ENCODE measurements around the gene LRRC46. TPM values are rescaled to one million over a fixed set of nuclear protein-coding genes. Genes with fewer than 3 reads are reported as not detected.

The LRRC46 gene
- total RNA-seq = 0.27 TPM

DNA sequence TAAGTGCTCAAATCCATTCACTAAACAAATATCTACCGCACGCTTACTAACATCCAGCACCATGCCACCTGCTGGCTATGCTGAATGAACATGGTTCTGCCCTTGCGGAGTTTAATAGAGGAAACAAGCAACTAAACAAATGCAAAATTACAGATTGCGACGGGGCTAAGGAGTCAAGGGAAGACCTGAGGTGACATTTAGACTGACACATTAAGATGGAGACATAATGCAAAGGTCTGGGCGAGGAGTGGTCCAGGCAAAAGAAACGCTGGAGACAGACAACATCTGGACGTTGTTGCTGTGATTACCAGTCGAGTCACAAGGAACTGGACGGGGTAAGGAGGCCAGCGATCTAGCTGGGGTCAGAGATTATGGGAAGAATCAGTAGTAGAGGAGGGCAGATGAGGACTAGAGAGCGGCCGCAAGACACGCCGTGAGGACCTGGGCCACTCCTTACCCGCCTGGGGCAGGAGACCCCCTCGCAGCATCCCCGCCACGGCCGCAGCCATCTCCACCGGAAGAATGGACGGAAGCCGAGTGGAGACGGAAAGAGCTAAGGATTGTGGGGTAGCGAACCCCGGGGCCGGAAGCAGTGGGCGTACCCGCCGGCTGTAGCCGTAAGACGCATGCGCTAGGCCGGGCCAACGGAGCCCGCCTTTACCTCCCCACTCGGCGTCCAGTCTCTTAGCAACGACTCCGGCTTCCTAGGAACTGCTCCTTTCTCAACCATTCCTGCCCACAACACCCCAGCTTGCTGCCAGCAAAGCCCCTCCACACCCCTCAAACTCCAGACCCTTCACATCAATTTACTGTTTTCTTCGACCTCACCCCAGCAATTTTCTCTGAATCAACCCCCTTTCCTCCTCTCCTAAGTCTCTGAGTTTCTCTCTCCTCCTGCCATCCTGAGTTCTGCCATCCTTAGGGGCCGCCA lies at the start of gene LRRC46, which contains the start of gene MRPL10:
Gene LRRC46, plus strand, starts transcription at position 668 of the 931 bp plus-strand sequence. CDS start 320 bp downstream, outside the sequence.
Gene MRPL10, minus strand, starts transcription at position 539 of the 931 bp plus-strand sequence. Its CDS starts 30 bp downstream, at position 509.
- peak; percentile 78 to 91 (median 87) for DNase-seq (ENCODE audit: low read depth in 2 of 3, low spot score in 2 of 3)

- DNase-seq (ENCODE audit: low read depth in 2 of 3, low spot score in 2 of 3) = peak in 2 of 3 donors; percentile 55 to 73
These were observed 45.8 kb upstream of the LRRC46 start for GRCh38 chr17:47785538-47786123.

DNA sequence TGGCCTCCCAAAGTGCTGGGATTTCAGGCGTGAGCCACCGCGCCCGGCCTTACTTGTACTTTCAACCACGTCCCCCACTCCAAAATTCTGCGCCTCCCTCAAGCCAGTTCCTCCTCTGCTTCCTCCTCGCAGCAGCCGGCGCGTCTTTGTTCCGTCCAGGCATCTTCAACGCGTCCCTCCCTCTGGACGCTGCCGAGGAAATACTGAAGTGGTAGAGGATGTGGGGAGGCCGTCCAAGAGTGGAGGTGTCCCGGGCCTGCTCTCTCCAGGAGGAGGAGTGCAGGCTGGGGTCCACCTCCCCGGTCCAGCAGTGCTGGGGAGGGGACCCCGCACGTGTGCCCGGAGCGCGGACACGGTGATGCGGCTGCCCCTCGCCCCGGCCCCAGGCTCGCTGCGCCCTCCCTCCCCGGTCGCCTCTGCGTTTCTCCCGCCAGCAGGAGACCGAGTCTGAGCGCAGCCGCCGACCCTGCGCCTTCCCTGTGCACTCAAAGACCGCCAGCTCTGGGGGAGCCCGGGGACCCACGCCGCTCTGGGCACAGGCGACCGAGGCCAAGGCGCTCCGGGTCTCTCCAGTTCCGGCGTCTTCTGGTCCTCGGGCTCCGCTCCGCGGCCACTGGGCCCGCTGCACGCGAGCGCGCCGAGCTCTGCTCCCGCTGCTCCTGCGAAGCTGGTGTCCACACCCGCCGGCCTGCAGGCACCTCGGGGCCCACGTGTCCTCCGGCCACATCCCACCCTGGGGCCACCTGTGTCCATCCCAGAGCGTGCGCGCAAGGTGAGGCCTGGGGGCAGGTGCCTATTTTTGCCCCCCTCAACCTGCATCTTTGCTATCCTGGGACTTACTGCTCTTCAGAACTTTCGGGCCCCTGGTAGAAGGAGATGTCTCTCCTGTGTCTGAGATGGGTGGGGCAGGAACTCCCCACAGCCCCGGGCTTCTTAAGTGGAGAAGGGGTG lies 41.6 kb upstream of the LRRC46 start:
- peak in 2 of 3 donors; percentile 44 to 49 for DNase-seq (ENCODE audit: low read depth in 2 of 3, low spot score in 2 of 3)

DNA sequence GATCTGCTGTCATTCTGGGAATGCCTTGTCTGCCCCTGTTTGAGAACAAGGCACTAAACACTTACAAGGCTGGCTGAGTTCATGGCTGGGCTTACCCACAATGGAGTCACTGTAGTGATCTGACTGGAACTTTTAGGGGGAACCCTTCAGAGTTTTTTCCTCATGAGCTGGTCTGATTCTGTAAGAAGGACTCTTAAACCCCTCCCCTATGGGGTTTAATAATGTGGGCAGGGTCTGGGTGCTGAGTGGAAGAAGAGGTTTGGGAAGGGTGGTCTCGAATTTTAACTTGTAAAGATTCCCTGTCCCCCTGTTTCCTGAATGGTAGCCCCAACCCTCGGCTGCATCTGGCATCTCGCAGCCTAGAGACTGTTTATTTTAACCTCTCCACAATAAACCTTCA lies 40.4 kb upstream of the LRRC46 start:
- no peak for DNase-seq (ENCODE audit: low read depth in 2 of 3, low spot score in 2 of 3)

GRCh38 chr17:47792457-47792856 lies 39.0 kb upstream of the LRRC46 start:
- DNase-seq (ENCODE audit: low read depth in 2 of 3, low spot score in 2 of 3) = no peak

DNA sequence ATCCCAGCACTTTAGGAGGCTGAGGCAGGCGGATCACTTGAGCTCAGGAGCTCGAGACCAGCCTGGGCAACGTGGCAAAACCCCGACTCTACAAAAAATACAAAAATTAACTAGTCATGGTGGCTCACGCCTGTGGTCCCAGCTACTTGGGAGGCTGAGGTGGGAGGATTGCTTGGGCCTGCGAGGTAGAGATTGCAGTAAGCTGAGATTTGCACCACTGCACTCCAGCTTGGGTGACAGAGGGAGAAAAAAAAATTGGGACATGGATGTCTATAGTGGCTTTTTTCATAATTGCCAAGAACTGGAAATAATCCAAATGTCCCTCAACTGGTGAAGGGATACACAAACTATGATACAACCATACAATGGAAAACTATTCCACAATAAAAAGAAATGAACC lies 38.5 kb upstream of the LRRC46 start:
- no peak for DNase-seq (ENCODE audit: low read depth in 2 of 3, low spot score in 2 of 3)

DNA sequence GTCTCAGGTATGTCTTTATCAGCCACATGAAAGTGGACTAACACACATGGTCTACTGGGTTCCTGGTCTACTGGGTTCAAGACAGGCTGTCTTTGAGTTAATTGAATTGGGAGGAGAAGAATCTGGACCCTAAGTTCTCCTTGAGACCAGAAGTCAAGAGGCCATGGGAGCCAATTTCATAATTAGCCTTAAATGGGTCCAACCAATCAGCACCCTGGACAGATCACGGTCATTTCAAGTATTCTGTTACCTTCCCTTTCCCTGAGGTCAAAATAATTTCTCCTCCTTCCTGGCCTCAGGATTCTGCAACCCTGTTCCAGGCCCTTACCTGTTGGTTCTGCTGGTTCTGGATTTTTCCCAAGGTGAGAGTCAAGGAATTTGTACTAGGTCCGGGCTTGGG lies 33.7 kb upstream of the LRRC46 start:
- peak in 1 of 3 donors; percentile 24 for DNase-seq (ENCODE audit: low read depth in 2 of 3, low spot score in 2 of 3)

- no peak for DNase-seq (ENCODE audit: low read depth in 2 of 3, low spot score in 2 of 3)
These were observed 30.8 kb upstream of the LRRC46 start for GRCh38 chr17:47800686-47801085.

DNA sequence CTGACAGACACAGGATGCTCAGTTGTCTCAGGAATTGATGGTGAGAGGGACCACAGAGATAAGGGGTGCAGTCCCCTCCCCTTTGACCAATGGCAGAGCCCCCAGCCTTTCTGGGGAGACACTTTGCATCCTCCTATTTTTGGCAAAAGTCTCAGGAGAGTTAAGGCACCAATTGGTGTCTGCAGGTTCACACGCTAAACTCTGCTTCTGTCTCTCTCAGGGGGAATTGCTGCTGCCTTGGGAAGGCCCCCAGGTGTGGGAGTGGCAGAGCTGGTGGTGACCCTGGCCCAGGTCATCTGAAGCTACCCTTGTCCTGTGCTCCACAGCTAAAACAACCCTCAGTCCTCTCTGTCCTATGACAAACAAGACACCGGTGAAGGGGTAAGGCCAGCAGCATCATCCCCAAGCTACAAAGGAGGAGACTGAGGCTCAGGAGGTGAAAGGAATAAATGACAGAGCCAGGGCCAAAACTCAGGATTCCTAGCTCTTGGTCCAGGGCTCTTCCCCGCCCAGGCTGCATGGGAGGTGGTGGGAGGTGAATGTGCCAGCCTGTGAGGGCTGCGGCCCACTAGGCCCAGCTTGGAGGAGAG lies 30.2 kb upstream of the LRRC46 start:
- no peak for DNase-seq (ENCODE audit: low read depth in 2 of 3, low spot score in 2 of 3)

GRCh38 chr17:47801906-47802305 lies 29.6 kb upstream of the LRRC46 start:
- DNase-seq (ENCODE audit: low read depth in 2 of 3, low spot score in 2 of 3) = no peak

DNA sequence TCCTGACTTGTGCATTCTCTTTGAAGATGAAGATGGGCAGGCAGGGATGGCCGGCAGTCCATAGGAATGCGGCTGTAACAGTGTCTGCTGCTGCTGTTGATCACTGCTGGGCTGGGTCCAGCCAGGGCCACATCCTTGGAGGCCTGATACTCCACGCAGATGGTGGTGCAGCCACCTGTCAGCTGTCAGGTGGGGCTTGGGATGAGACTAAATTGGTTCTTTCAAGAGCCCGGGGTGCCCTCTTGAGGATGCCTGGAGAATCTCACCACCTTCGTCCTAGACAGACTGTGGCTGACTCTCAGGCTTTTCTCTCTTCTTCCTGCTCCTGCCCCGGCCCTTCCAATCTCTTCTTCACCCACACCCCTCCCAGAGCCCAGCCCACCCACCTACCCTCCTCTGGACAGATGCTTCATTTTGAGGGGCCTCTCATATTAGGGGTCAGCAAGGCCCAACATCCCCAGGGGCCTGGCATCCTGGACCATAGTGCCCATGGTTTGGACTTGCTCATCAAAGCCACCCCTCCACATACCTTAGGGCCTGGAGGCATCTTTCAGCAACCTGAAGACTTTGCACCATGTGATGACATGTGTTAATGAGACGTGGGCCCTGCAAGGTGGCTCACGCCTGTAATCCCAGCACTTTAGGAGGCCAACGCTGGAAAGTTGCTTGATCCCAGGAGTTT lies 29.0 kb upstream of the LRRC46 start:
- DNase-seq (ENCODE audit: low read depth in 2 of 3, low spot score in 2 of 3) = peak in 2 of 3 donors; percentile 33 to 58

- no peak for DNase-seq (ENCODE audit: low read depth in 2 of 3, low spot score in 2 of 3)
These were observed 28.3 kb upstream of the LRRC46 start for GRCh38 chr17:47803201-47803600.

DNA sequence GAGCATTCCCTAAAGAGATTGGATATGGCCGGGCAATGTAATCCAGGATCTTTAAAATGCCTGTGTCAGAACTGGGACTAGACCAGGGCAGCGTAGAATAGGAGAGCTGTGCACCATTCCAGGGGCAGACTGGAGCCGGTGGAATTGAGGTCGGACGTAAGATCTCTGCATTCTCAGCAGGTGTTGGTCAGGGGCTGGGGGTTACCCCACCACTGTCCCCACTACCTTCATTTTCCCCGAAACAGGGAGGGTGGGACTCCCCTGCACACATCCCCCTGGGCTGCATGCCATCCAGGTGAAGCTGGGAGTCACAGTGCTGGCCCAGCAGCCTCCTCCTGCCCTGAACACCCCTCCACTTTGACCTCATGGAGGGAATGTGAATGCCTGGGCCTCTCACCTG lies 27.7 kb upstream of the LRRC46 start:
- DNase-seq (ENCODE audit: low read depth in 2 of 3, low spot score in 2 of 3) = no peak

DNA sequence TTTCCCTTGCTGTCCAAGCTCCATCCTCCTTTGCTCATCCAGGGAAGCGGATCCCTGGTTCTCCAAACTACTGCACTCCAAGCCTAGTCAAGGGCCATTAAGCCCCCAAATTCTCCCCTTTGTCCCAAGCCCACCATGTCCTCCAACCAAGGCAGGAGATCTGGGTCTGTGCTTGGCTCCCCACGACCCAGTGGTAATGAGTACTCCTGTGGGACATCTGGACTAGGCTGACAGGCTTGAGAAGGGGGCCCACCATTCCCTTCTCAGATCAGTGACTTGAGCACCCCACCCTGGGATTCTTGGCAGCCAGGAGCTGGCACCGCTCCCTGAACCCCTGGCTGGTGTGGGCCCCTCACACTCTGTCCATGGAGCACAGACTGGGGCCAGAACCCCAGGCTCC lies 27.0 kb upstream of the LRRC46 start:
- no peak for DNase-seq (ENCODE audit: low read depth in 2 of 3, low spot score in 2 of 3)

DNA sequence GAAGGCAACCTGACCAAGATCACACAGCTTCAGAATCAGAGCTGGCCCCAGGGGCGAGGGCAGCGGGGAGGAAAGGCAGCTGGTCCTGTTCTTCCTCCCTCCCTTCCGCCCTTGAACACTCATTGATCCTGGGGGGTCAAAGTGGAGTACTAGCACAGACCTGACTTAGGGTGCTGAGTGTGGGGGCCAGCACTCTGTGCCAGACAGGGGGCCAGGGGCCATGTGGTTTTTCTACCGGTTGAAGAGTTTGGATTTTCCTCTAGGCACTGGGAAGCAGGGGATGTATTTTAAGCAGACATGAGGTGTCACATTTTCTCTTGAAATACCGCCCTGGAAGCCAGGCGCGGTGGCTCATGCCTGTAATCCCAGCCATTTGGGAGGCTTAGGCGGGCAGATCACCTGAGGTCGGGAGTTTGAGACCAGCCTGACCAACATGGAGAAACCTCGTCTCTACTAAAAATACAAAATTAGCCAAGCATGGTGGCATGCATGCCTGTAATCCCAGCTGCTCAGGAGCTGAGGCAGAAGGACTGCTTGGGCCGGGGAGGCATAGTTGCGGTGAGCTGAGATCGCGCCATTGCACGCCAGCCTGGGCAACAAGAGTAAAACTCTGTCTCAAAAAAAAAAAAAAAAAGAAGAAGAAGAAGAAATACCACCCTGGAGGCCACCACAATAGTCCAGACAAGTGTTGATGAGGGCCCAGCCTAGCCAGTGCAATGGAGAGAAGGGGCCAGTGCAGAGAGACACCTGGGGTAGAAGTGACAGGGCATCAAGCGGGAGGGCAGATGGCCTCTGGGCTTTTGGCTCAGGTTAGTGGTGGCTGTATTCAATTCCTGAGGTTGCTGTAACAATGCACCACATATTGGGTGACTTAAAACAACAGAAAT lies 25.2 kb upstream of the LRRC46 start:
- no peak for DNase-seq (ENCODE audit: low read depth in 2 of 3, low spot score in 2 of 3)

- no peak for DNase-seq (ENCODE audit: low read depth in 2 of 3, low spot score in 2 of 3)
These were observed 24.6 kb upstream of the LRRC46 start for GRCh38 chr17:47806913-47807255.

- no peak for DNase-seq (ENCODE audit: low read depth in 2 of 3, low spot score in 2 of 3)
These were observed 24.0 kb upstream of the LRRC46 start for GRCh38 chr17:47807421-47807820.

DNA sequence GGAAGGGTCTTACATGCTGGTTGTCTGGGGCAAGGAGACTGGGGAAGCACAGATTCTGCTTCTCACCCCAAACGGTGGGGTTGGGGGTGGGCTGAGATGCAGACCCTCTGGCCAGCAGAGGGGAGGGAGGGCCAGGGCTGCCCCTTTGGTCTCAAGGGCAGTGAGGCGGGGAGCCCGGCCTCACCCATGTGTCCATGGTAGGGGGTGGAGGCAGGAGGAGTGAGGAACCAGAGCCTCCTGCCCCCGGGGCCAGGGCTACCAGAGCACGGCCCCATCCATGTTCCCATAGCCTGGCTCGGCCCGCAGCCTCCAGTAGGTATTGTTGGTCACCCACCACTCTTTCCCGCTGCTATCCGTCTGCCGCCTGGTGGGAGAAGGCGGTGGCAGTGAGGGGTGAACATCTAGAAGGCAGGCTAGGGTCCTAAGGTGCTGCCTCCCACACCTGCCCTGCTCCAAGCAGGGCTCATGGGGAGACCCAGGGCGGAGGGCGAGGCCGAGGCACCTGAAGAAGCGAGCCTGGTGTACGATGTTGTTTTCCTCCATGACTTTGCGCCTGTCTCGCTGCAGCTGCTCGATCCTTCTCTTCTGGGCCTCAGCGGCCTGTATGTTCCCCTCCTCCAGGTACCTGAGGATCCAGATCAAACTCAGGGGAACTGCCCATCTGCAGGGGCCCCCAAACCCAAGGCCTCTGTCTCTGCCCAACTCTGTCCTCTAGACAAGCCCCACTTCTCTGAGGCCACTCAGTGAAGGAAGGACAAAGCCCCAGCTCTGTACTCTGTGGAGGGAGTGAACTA lies 23.2 kb upstream of the LRRC46 start:
- DNase-seq (ENCODE audit: low read depth in 2 of 3, low spot score in 2 of 3) = no peak

Data from hematopoietic multipotent progenitor cell (in vitro differentiated cells).